DND-41 (cell line): ENCODE measurements around the gene CIITA.
A peak's percentile ranks its signal among the peaks of the same experiment; 100 is the strongest.

Experiments used
- ATAC-seq: fragments of 200-7000 bp; cut with Tn5 transposase; 3 replicates; pipeline ENCODE4 v1.9.1; 2021; ENCODE audit warnings: low read depth; ENCODE audit not compliant: insufficient read depth
- DNase-seq: peaks from one replicate; pipeline ENCODE4 v3.0.0-alpha.2; 2020
- H2AFZ ChIP-seq: 2 replicates; pipeline ENCODE4 v1.6.0; 2012; ENCODE audit warnings: low read depth, low read length
- H3K27ac ChIP-seq: 2 replicates; pipeline ENCODE4 v1.5.1; 2012; ENCODE audit warnings: low read length, inconsistent platforms
- H3K27me3 ChIP-seq: fragments of 200-600 bp; sonication (generic); 2 replicates; pipeline ENCODE4 v1.6.0; 2012; ENCODE audit warnings: low read length, mild to moderate bottlenecking, inconsistent platforms; ENCODE audit not compliant: insufficient read depth, poor library complexity
- H3K36me3 ChIP-seq: 2 replicates; pipeline ENCODE4 v1.5.1; 2012; ENCODE audit warnings: low read length, inconsistent platforms; ENCODE audit not compliant: insufficient read depth
- H3K4me1 ChIP-seq: 2 replicates; pipeline ENCODE4 v1.5.1; 2012; ENCODE audit warnings: mild to moderate bottlenecking, low read length; ENCODE audit not compliant: insufficient read depth
- H3K4me2 ChIP-seq: 2 replicates; pipeline ENCODE4 v1.6.0; 2012; ENCODE audit warnings: mild to moderate bottlenecking, moderate library complexity, low read length, inconsistent platforms; ENCODE audit not compliant: insufficient read depth
- H3K4me3 ChIP-seq, 2 experiments: fragments of 200-600 bp in 1 of 2; shearing (Covaris generic) in 1 of 2; 2 replicates each; pipeline ENCODE4 v1.5.1; 2012 to 2016; ENCODE audit warnings: inconsistent platforms in 2 of 2, low read length in 2 of 2, mild to moderate bottlenecking in 2 of 2, low read depth in 1 of 2, moderate library complexity in 1 of 2
- H3K79me2 ChIP-seq: 2 replicates; pipeline ENCODE4 v1.6.0; 2012; ENCODE audit warnings: low read length, inconsistent platforms; ENCODE audit not compliant: insufficient read depth
- H3K9ac ChIP-seq: 2 replicates; pipeline ENCODE4 v1.6.0; 2012; ENCODE audit warnings: low read depth, mild to moderate bottlenecking, inconsistent platforms, low read length, moderate library complexity
- H3K9me3 ChIP-seq: 2 replicates; pipeline ENCODE4 v1.5.1; 2012; ENCODE audit warnings: low read length, moderate library complexity, mild to moderate bottlenecking, inconsistent platforms; ENCODE audit not compliant: insufficient read depth, severe bottlenecking
- H4K20me1 ChIP-seq: 2 replicates; pipeline ENCODE4 v1.6.0; 2012; ENCODE audit warnings: low read length; ENCODE audit not compliant: insufficient read depth
- EZH2 ChIP-seq: IDR thresholded peaks from 3 replicates; pipeline ENCODE4 v1.6.1; 2012; ENCODE audit warnings: borderline replicate concordance, low read depth, mild to moderate bottlenecking, moderate library complexity, low read length, inconsistent platforms; ENCODE audit not compliant: severe bottlenecking
- TF ChIP-seq, protein P1 (sequence below): IDR thresholded peaks from 2 replicates; pipeline ENCODE4 v1.5.1; 2012; ENCODE audit warnings: borderline replicate concordance, low read length, moderate library complexity, mild to moderate bottlenecking; ENCODE audit not compliant: poor library complexity, severe bottlenecking; ENCODE audit errors: extremely low read depth

Gene CIITA

GRCh38 chr16:10982465-10983150, 105.6 kb downstream of the CIITA start:
- TF ChIP-seq, protein P1, sequence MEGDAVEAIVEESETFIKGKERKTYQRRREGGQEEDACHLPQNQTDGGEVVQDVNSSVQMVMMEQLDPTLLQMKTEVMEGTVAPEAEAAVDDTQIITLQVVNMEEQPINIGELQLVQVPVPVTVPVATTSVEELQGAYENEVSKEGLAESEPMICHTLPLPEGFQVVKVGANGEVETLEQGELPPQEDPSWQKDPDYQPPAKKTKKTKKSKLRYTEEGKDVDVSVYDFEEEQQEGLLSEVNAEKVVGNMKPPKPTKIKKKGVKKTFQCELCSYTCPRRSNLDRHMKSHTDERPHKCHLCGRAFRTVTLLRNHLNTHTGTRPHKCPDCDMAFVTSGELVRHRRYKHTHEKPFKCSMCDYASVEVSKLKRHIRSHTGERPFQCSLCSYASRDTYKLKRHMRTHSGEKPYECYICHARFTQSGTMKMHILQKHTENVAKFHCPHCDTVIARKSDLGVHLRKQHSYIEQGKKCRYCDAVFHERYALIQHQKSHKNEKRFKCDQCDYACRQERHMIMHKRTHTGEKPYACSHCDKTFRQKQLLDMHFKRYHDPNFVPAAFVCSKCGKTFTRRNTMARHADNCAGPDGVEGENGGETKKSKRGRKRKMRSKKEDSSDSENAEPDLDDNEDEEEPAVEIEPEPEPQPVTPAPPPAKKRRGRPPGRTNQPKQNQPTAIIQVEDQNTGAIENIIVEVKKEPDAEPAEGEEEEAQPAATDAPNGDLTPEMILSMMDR, result no peak
- no peak for TF ChIP-seq EZH2
- H3K36me3 ChIP-seq, result peaks cover 65% of the 10 kb centered on the region
- no peak for DNase-seq
- H3K9ac ChIP-seq, result no peak overlapping the region
- no peaks in the 10 kb centered on the region for H4K20me1 ChIP-seq
- H3K27me3 ChIP-seq, result no peaks in the 10 kb centered on the region
- no peak overlapping the region for H2AFZ ChIP-seq
- H3K4me3 ChIP-seq, result no peak overlapping the region
- no peaks in the 10 kb centered on the region for H3K9me3 ChIP-seq
- no peak for ATAC-seq
- peaks cover 23% of the 10 kb centered on the region for H3K4me1 ChIP-seq
- H3K4me2 ChIP-seq, result no peak overlapping the region
- H3K27ac ChIP-seq, result peak overlapping the region; percentile 38; the same call in 1 of the 2 replicates
- peaks cover 3% of the 10 kb centered on the region; the same call in 1 of the 2 replicates for H3K79me2 ChIP-seq

DNA sequence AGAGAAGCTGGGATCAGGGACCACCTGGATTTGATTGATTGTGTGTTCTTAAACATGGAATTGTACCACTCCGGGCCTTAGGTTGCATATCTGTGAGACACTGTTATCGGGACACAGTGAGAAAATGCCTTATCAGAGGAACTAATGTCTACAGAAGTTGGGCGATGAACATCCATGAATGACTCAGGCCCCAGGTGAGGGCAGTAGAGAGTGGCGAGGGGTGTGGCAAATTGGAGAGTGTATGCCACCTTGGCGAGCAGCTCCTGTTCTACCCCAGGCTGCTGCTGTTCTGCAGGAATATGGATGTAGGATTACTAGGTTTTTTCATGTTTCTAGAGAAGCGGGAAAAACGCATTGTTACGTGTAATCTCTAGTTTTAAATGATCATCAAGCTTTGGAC, 106.2 kb downstream of the CIITA start:
- Histone ChIP-seq H2AFZ (no peak overlapping the region), H3K4me1 (peaks cover 28% of the 10 kb centered on the region), H3K4me3 (no peak overlapping the region), H4K20me1 (no peaks in the 10 kb centered on the region), H3K27me3 (no peaks in the 10 kb centered on the region), H3K9me3 (no peaks in the 10 kb centered on the region), H3K27ac (peak overlapping the region; percentile 25; the same call in 1 of the 2 replicates), H3K79me2 (peaks cover 3% of the 10 kb centered on the region; the same call in 1 of the 2 replicates), H3K9ac (no peak overlapping the region), H3K36me3 (peaks cover 60% of the 10 kb centered on the region), H3K4me2 (no peak overlapping the region)
- DNase-seq (no peak), ATAC-seq (no peak)
- no peak for TF ChIP-seq EZH2
- TF ChIP-seq, protein P1, result peak; percentile 45

GRCh38 chr16:10984509-10984908, 107.5 kb downstream of the CIITA start:
- H4K20me1 ChIP-seq, result no peaks in the 10 kb centered on the region
- ATAC-seq (no peak), DNase-seq (no peak)
- no peak overlapping the region for H3K4me2 ChIP-seq
- no peak overlapping the region for H3K9ac ChIP-seq
- no peaks in the 10 kb centered on the region for H3K9me3 ChIP-seq
- H3K4me1 ChIP-seq, result peaks cover 42% of the 10 kb centered on the region
- H3K36me3 ChIP-seq, result peaks cover 60% of the 10 kb centered on the region
- H3K27ac ChIP-seq, result peak overlapping the region; percentile 53
- peaks cover 11% of the 10 kb centered on the region for H3K79me2 ChIP-seq
- no peak overlapping the region for H3K4me3 ChIP-seq
- no peaks in the 10 kb centered on the region for H3K27me3 ChIP-seq
- H2AFZ ChIP-seq, result no peak overlapping the region
- TF ChIP-seq, protein P1, result no peak
- no peak for TF ChIP-seq EZH2
